ENCODE results near the gene DEFB131A. TPM values are rescaled to one million over a fixed set of nuclear protein-coding genes. Genes with fewer than 3 reads are reported as not detected.
"Not testable (repeated sequence)": the region's sequence is repeated elsewhere in the genome, so short reads cannot be mapped to it uniquely, and the experiment has no call there.

DEFB131A gene
- total RNA-seq, 4 donors from 2014 or later = not detected

DNA sequence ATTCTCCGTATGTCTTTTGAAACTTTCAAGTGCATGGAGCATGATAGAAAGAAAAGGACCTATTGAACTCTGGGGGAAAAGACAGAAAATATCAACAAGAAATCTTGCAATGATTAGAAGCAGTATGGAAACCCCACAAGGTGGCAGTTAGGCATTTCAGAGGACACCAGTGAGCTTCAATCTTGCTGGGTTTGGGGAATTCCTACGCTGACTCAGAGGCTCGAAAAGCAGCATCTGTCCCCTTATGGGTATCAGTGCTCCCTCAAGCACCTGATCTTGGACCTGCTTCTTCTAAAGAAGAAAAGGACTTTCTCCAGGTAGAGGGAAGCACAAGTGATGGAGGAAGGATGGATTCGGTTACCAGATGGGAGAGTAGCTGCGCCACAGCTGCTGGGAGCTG is 10.8 kb downstream of the DEFB131A start:
- H3K27me3 ChIP-seq; H3K36me3 ChIP-seq; H3K4me3 ChIP-seq; H3K9me3 ChIP-seq; H3K4me1 ChIP-seq; intact Hi-C loops (cut with DNase I; ENCODE audit: low total_unique reads); DNase-seq; H3K27ac ChIP-seq: not testable (repeated sequence)

DNA sequence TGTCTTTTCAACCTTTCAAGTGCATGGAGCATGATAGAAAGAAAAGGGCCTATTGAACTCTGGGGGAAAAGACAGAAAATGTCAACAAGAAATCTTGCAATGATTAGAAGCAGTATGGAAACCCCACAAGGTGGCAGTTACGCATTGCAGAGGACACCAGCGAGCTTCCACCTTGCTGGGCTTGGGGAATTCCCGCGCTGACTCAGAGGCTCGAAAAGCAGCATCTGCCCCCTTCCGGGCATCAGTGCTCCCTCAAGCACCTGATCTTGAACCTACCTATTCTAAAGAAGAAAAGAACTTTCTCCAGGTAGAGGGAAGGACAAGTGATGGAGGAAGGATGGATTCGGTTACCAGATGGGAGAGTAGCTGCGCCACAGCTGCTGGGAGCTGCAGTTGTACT is 35.3 kb downstream of the DEFB131A start:
- H3K9me3 ChIP-seq; DNase-seq; H3K4me1 ChIP-seq; H3K27me3 ChIP-seq; H3K36me3 ChIP-seq; intact Hi-C loops (cut with DNase I; ENCODE audit: low total_unique reads); H3K27ac ChIP-seq; H3K4me3 ChIP-seq: not testable (repeated sequence)

DNA sequence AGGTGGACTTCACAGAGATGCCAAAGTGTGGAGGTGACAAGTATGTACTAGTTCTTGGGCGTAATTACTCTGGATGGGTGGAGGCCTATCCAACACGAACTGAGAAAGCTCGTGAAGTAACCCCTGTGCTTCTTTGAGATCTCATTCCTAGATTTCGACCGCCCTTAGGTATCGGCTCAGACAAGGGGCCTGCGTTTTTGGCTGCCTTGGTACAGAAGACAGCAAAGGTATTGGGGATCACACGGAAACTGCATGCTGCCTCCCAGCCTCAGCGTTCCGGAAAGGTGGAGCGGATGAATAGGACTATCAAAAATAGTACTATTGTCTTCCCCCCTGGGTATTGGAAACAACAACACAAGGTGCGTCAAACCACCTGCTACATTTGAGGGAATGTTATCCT is 35.9 kb downstream of the DEFB131A start:
- DNase-seq; H3K4me3 ChIP-seq; H3K9me3 ChIP-seq; H3K27ac ChIP-seq; intact Hi-C loops (cut with DNase I; ENCODE audit: low total_unique reads); H3K27me3 ChIP-seq; H3K4me1 ChIP-seq; H3K36me3 ChIP-seq: not testable (repeated sequence)

DNA sequence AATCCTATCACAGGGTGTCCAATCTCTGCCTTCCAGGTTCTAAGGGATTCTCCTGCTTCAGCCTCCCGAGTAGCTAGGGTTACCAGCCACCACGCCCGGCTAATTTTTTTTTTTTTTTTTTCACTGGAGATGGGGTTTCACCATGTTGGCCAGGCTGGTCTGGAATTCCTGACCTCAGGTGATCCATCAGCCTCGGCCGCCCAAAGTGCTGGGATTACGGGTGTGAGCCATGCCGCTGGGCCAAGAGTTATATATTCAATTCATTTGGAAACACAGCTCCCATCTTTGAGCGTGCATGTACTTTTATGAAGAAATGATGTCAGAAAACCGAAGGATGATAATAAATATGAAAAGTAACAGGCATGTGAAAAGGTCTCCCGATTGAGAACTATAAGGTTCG is 38.7 kb downstream of the DEFB131A start:
- intact Hi-C loops (cut with DNase I; ENCODE audit: low total_unique reads) = not testable (repeated sequence)

DNA sequence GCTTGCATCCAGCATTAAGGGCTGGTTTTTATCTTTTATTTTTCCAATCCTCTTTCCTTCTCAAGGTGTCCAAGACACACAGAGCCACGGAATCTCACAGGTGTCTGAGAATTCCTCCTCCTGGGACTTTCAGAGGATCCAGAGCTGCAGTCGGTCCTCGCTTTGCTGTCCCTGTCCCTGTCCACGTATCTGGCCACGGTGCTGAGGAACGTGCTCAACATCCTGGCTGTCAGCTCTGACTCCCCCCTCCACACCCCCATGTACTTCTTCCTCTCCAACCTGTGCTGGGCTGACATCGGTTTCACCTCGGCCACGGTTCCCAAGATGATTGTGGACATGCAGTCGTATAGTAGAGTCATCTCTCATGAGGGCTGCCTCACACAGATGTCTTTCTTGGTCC is 39.5 kb downstream of the DEFB131A start:
- H3K9me3 ChIP-seq; H3K27ac ChIP-seq; H3K36me3 ChIP-seq; H3K4me3 ChIP-seq; H3K4me1 ChIP-seq; H3K27me3 ChIP-seq; intact Hi-C loops (cut with DNase I; ENCODE audit: low total_unique reads); DNase-seq: not testable (repeated sequence)

More for the DNA sequence above, 38.7 kb downstream of the DEFB131A start:
- H3K4me3 ChIP-seq, DNase-seq, H3K27me3 ChIP-seq, H3K27ac ChIP-seq, H3K36me3 ChIP-seq, H3K4me1 ChIP-seq, H3K9me3 ChIP-seq: not testable (repeated sequence)

DNA sequence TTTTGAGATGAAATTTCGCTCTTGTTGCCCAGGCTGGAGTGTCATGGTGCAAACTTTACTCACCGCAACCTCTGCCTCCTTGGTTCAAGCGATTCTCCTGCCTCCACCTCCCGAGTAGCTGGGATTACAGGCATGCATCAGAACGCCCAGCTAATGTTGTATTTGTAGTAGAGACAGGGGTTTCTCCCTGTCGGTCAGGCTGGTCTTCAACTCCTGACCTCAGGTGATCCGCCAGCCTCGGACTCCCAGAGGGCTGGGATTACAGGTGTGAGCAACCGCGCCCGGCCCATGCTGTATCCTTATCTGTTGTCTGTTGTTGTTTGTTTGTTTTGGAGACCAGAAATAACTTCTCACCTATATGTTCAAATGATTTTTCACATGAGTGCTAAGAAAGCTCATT is 42.7 kb downstream of the DEFB131A start:
- H3K4me1 ChIP-seq; H3K36me3 ChIP-seq; H3K27ac ChIP-seq; H3K9me3 ChIP-seq; H3K27me3 ChIP-seq; H3K4me3 ChIP-seq; intact Hi-C loops (cut with DNase I; ENCODE audit: low total_unique reads); DNase-seq: not testable (repeated sequence)

DNA sequence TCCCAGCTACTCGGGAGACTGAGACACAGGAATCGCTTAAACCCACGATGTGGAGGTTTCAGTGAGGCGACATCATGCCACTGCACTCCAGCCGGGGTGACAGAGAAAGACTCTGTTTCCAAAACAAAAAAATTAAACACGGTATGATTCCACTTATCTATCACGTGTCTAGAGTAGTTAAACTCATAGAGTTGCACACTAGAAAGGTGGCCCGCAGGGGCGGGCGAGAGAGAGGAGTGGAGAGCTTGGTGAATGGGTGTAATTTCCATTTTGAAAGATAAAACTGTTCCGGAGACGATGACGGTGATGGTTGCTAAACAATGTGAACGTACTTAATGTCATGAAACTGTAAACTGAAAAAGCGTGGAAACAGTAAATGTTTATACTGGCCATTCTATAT is 44.6 kb downstream of the DEFB131A start:
- H3K4me3 ChIP-seq; H3K9me3 ChIP-seq; H3K27me3 ChIP-seq; DNase-seq; H3K27ac ChIP-seq; intact Hi-C loops (cut with DNase I; ENCODE audit: low total_unique reads); H3K4me1 ChIP-seq; H3K36me3 ChIP-seq: not testable (repeated sequence)

DNA sequence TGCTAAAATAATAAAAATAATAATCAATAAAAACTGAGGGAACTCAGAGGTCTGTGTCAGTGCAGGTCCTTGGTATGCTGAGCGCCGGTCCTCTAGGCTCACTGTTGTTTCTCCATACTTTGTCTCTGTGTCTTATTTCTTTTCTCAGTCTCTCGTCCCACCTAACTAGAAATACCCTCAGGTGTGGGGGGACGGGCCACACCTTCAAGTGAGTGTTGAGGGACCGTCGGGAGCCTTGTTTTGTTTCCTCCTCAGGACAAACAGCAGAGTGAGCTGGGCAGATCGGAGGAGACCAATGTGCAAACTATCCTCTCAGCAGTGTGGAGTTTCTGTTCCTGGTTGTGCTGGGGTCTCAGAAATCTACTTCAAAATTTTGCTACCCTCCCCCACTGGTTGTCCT is 46.3 kb downstream of the DEFB131A start:
- intact Hi-C loops (cut with DNase I; ENCODE audit: low total_unique reads); H3K4me3 ChIP-seq: not testable (repeated sequence)

DNA sequence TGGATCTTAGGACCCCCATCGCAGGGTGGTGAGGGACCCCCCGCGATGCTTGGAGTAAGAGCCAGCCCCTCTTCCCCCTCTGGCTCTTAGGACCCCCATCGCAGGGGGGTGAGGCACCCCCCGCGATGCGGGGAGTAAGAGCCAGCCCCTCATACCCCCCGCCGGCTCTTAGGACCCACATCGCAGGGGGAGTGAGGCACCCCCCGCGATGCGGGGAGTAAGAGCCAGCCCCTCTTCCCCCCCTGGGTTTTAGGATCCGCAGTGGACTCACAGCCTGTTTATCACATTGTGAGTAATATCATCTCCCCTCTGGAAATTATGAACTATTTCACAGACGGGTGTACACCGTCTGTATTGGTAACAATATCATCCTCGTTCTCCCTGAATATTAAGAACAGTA is 46.8 kb downstream of the DEFB131A start:
- H3K36me3 ChIP-seq; DNase-seq; H3K4me1 ChIP-seq; H3K27me3 ChIP-seq; H3K27ac ChIP-seq; H3K9me3 ChIP-seq; intact Hi-C loops (cut with DNase I; ENCODE audit: low total_unique reads); H3K4me3 ChIP-seq: not testable (repeated sequence)

More for the DNA sequence above, 46.3 kb downstream of the DEFB131A start:
- not testable (repeated sequence) for H3K9me3 ChIP-seq, H3K4me1 ChIP-seq, DNase-seq, H3K36me3 ChIP-seq, H3K27ac ChIP-seq, H3K27me3 ChIP-seq

DNA sequence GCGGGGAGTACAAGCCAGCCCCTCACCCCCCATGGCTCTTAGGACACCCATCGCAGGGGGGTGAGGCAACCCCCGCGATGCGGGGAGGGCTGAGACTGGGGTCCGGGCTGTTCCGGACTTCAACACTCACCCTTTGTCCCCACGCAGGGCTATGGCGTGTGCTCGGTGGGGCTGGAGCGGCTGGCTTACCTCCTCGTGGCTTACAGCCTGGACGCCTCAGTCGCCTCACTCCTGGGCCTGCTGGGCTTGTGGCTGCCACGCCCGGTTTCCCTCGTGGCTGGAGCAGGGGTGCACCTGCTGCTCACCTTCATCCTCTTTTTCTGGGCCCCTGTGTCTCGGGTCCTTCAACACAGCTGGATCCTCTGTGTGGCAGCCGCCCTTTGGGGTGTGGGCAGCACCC is 49.4 kb downstream of the DEFB131A start:
- DNase-seq; H3K36me3 ChIP-seq; H3K9me3 ChIP-seq; H3K4me3 ChIP-seq; H3K27me3 ChIP-seq; H3K4me1 ChIP-seq; intact Hi-C loops (cut with DNase I; ENCODE audit: low total_unique reads); H3K27ac ChIP-seq: not testable (repeated sequence)

DNA sequence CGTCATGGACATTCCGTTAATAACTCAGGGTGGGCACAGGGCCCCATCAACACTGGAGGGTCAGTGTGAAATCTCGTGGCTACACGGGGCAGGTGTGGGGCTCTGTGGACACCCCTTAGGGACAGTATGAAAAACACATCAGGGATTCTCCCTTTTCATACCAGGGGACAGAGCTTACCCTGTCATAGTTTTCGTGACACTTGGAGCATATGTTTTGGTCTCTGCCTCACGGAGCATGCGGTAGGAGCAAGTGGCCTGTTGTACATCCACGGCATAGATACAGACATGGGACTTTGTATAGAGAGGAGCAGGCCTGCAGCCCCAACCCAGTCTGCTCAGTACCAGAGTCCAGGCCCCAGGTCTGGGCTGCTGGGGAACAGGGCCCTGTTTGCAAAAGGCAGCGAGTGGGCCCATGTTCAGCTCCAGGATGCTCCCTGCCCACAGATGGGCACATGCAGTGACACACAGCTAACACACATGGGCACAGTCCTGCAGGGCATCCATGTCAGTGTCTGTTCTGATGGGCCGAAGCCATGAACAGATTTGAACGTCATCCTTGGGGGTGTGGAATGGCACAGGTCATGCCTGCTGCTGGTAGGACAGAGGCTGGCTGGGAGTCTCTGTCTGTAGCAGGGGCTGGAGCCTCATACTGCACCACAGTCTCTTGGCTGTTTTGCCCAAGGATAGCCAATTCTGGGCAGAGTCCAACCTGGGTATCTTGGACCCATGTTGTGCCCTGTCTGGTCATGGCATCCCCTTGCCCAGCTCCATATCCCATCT is 50.2 kb downstream of the DEFB131A start:
- intact Hi-C loops (cut with DNase I; ENCODE audit: low total_unique reads); H3K4me1 ChIP-seq; H3K27me3 ChIP-seq; H3K27ac ChIP-seq; H3K4me3 ChIP-seq; DNase-seq; H3K36me3 ChIP-seq; H3K9me3 ChIP-seq: not testable (repeated sequence)
